K562 (cell line): ENCODE data around the gene C1QTNF2. TPM values are rescaled to one million over a fixed set of nuclear protein-coding genes. Genes with fewer than 3 reads are reported as not detected.

Source experiments
- BHLHE40 ChIP-seq: IDR thresholded peaks from 2 replicates; pipeline ENCODE4 v1.6.1; 2011; ENCODE audit warnings: low read length, improper control_type of control experiment
- CBFA2T3 ChIP-seq: fragments of 450-650 bp; IDR thresholded peaks from 2 replicates; pipeline ENCODE4 v1.6.1; 2017
- CBX5 ChIP-seq: IDR thresholded peaks from 2 replicates; pipeline ENCODE4 v1.6.1; 2014; ENCODE audit warnings: low read depth, borderline replicate concordance
- CREBBP ChIP-seq: IDR thresholded peaks from one replicate; pipeline ENCODE4 v1.6.1; 2012; ENCODE audit warnings: low read depth, mild to moderate bottlenecking, control low read depth, inconsistent platforms, low read length
- DLX4 ChIP-seq: fragments of 250-450 bp; sonication (Bioruptor Pico); IDR thresholded peaks from 2 replicates; pipeline ENCODE4 v1.6.1; 2021; ENCODE audit warnings: mild to moderate bottlenecking
- ELF1 ChIP-seq: fragments of 200-800 bp; sonication (Bioruptor generic); IDR thresholded peaks from 2 replicates; pipeline ENCODE4 v1.6.1; 2016; ENCODE audit warnings: missing genetic modification characterization, missing compliant biosample characterization
- GTF2F1 ChIP-seq: IDR thresholded peaks from 2 replicates; pipeline ENCODE4 v1.6.1; 2011; ENCODE audit warnings: low read depth, low read length, improper control_type of control experiment
- KLF16 ChIP-seq: IDR thresholded peaks from 2 replicates; pipeline ENCODE4 v1.6.1; 2016; ENCODE audit warnings: antibody characterized with exemption
- NCOR1 ChIP-seq: fragments of 450-650 bp; IDR thresholded peaks from 2 replicates; pipeline ENCODE4 v1.6.1; 2016; ENCODE audit warnings: mild to moderate bottlenecking, moderate library complexity
- NUFIP1 ChIP-seq: fragments of 450-650 bp; IDR thresholded peaks from 2 replicates; pipeline ENCODE4 v1.6.1; 2018; ENCODE audit not compliant: partially characterized antibody
- POU5F1 ChIP-seq: fragments of 150-350 bp; IDR thresholded peaks from 2 replicates; pipeline ENCODE4 v1.6.1; 2014; ENCODE audit warnings: borderline replicate concordance, low read length, low read depth, mild to moderate bottlenecking; ENCODE audit not compliant: partially characterized antibody
- RHOXF2B ChIP-seq: fragments of 250-450 bp; sonication (Bioruptor Pico); conservative IDR thresholded peaks from 2 replicates; pipeline ENCODE4 v1.5.1; 2021
- SAP30 ChIP-seq: fragments of 200-600 bp; sonication (generic); IDR thresholded peaks from 2 replicates; pipeline ENCODE4 v1.6.1; 2012; ENCODE audit warnings: borderline replicate concordance, low read depth, mild to moderate bottlenecking, moderate library complexity, low read length, control low read depth, inconsistent platforms; ENCODE audit not compliant: insufficient read depth, poor library complexity, severe bottlenecking
- SMARCA4 ChIP-seq: fragments of 450-650 bp; IDR thresholded peaks from 2 replicates; pipeline ENCODE4 v1.6.1; 2016
- SOX6 ChIP-seq: fragments of 450-650 bp; IDR thresholded peaks from 2 replicates; pipeline ENCODE4 v1.6.1; 2014; ENCODE audit warnings: mild to moderate bottlenecking
- STAT5B ChIP-seq: fragments of 250-450 bp; sonication (Bioruptor Pico); IDR thresholded peaks from 2 replicates; pipeline ENCODE4 v1.8.0; 2021; ENCODE audit warnings: mild to moderate bottlenecking, inconsistent platforms
- THAP12 ChIP-seq: fragments of 250-450 bp; sonication (Bioruptor Pico); IDR thresholded peaks from 2 replicates; pipeline ENCODE4 v1.9.0; 2021; ENCODE audit warnings: mild to moderate bottlenecking, inconsistent platforms
- polyA plus RNA-seq, 8 experiments: library from polyadenylated mRNA; depleted of rRNA in 4 of 8; stranded (reverse) in 5 of 8; unstranded in 3 of 8; fragments of >200 nt; fragmentation: Nextera tagmentation in 2 of 8; fragmentation: Illumina TruSeq in 1 of 8; extraction: Ambion mirVana in 2 of 8; extraction: Trizol in 1 of 8; gene quantifications; 2 replicates each; pipeline versions ENCODE4 v1.2.1 to v1.2.3, GENCODE V29; 2011 to 2014; ENCODE audit warnings: inconsistent platforms in 1 of 8, missing spikeins in 1 of 8
- total RNA-seq, 7 experiments: library from RNA; depleted of rRNA in 6 of 7; stranded (reverse); fragments of >200 nt in 6 of 7; fragmentation: Illumina TruSeq in 2 of 7; extraction: Trizol in 2 of 7; gene quantifications; 2 replicates each; pipeline versions ENCODE4 v1.2.1 to v1.2.3, GENCODE V29; 2011 to 2021; ENCODE audit warnings: low replicate concordance in 1 of 7

C1QTNF2 gene
- total and polyA plus RNA-seq, 9 of the 15 experiments (the other 6 are each of a cell fraction or from before 2014, with no cell fraction given) = not detected

GRCh38 chr5:160348080-160348479 lies 22.3 kb downstream of the C1QTNF2 start (continued):
- TF ChIP-seq BHLHE40 = peak; percentile 55; the same call in 1 of the 2 replicates
- TF ChIP-seq SOX6 = peak; percentile 36; the same call in 1 of the 2 replicates
- TF ChIP-seq THAP12 (CRISPR knock-in tag) = no peak
- no peak for TF ChIP-seq ELF1 (tag)
- no peak for TF ChIP-seq POU5F1
- peak; percentile 77 for TF ChIP-seq CBFA2T3
- TF ChIP-seq RHOXF2B = no peak
- no peak for TF ChIP-seq NUFIP1
- no peak for TF ChIP-seq STAT5B (CRISPR knock-in tag)
- no peak for TF ChIP-seq DLX4 (CRISPR knock-in tag)
- TF ChIP-seq CBX5 = no peak
- peak; percentile 27; the same call in 1 of the 2 replicates for TF ChIP-seq NCOR1
- peak; percentile 38; the same call in 1 of the 2 replicates for TF ChIP-seq SMARCA4
- TF ChIP-seq CREBBP = no peak
- no peak for TF ChIP-seq GTF2F1
- TF ChIP-seq KLF16 = peak; percentile 34; the same call in 1 of the 2 replicates
- TF ChIP-seq SAP30 = no peak
